NCI-H82 treated with DMSO at 0.1 percent for 48 hours (cell line): ENCODE measurements around the gene ITCH.
A peak's percentile ranks its signal among the peaks of the same experiment; 100 is the strongest.
"Not testable (repeated sequence)": the region's sequence is repeated elsewhere in the genome, so short reads cannot be mapped to it uniquely, and the experiment has no call there.

ENCODE experiments used
- DNase-seq: peaks from one replicate; lab custom pipeline; 2025; ENCODE audit not compliant: unreplicated experiment; lab: John Stamatoyannopoulos, UW

ITCH gene

GRCh38 chr20:34497596-34497995 lies 134.5 kb downstream of the ITCH start:
- not testable (repeated sequence) for DNase-seq

- DNase-seq = no peak
Measured at GRCh38 chr20:34500823-34501222, 137.8 kb downstream of the ITCH start.

- DNase-seq = no peak
Measured at GRCh38 chr20:34506480-34506879, 143.4 kb downstream of the ITCH start.

GRCh38 chr20:34507702-34508413 lies 144.8 kb downstream of the ITCH start:
- DNase-seq = no peak

- DNase-seq = no peak
Measured at GRCh38 chr20:34510575-34510974, 147.5 kb downstream of the ITCH start.

GRCh38 chr20:34511891-34512265 lies 148.8 kb downstream of the ITCH start:
- DNase-seq = no peak

GRCh38 chr20:34512266-34512954 lies 149.3 kb downstream of the ITCH start:
- DNase-seq = no peak

GRCh38 chr20:34512955-34513419 lies 149.9 kb downstream of the ITCH start:
- no peak for DNase-seq

- not testable (repeated sequence) for DNase-seq
Measured at GRCh38 chr20:34514034-34514433, 151.0 kb downstream of the ITCH start.

GRCh38 chr20:34514897-34515483 lies 151.9 kb downstream of the ITCH start:
- DNase-seq = peak; percentile 36

GRCh38 chr20:34515484-34516246 lies 152.6 kb downstream of the ITCH start:
- peak; percentile 47 for DNase-seq

GRCh38 chr20:34516247-34517113 lies 153.4 kb downstream of the ITCH start, which contains the start of gene DYNLRB1:
TSS of gene DYNLRB1 (plus strand) at chr20:34516422. CDS start at chr20:34516459, 37 bp downstream.
- DNase-seq = peak; percentile 84

GRCh38 chr20:34517114-34517505 lies 154.0 kb downstream of the ITCH start:
- no peak for DNase-seq

- DNase-seq = not testable (repeated sequence)
Measured at GRCh38 chr20:34518863-34519262, 155.8 kb downstream of the ITCH start.

- not testable (repeated sequence) for DNase-seq
Measured at GRCh38 chr20:34519841-34520240, 156.8 kb downstream of the ITCH start.

GRCh38 chr20:34522969-34523871 lies 160.1 kb downstream of the ITCH start:
- peak; percentile 30 for DNase-seq

- DNase-seq = no peak
Measured at GRCh38 chr20:34524426-34524825, 161.4 kb downstream of the ITCH start.

- DNase-seq = no peak
Measured at GRCh38 chr20:34525342-34525708, 162.3 kb downstream of the ITCH start.

GRCh38 chr20:34525709-34526416 lies 162.8 kb downstream of the ITCH start:
- no peak for DNase-seq
